ENCODE measurements around the gene SPDYE16.

DNA sequence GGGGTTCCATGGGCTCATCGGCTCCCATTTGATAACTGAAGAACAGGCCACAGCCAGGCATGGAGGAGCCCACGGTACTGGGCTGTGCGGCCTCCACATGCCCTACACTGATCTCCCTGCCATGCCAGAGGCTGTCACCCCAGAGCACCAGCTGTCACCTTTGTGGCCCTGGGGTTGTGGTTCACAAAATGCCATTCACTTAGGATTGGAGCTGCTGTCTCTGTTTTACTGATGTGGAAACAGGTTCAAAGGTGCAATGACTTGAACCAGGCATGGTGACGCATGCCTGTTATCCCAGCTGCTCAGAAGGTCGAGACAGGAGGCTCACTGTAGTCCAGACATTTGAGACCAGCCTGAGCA is 37.0 kb downstream of the SPDYE16 start:
- no peak for TF ChIP-seq POLR2A (IDR thresholded peaks at IDR 0.05)
- TF ChIP-seq, protein P1, sequence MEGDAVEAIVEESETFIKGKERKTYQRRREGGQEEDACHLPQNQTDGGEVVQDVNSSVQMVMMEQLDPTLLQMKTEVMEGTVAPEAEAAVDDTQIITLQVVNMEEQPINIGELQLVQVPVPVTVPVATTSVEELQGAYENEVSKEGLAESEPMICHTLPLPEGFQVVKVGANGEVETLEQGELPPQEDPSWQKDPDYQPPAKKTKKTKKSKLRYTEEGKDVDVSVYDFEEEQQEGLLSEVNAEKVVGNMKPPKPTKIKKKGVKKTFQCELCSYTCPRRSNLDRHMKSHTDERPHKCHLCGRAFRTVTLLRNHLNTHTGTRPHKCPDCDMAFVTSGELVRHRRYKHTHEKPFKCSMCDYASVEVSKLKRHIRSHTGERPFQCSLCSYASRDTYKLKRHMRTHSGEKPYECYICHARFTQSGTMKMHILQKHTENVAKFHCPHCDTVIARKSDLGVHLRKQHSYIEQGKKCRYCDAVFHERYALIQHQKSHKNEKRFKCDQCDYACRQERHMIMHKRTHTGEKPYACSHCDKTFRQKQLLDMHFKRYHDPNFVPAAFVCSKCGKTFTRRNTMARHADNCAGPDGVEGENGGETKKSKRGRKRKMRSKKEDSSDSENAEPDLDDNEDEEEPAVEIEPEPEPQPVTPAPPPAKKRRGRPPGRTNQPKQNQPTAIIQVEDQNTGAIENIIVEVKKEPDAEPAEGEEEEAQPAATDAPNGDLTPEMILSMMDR (IDR thresholded peaks at IDR 0.05), result no peak
- no peak for TF ChIP-seq EP300 (IDR thresholded peaks at IDR 0.05)
